ENCODE results near the gene TMTC1. TPM values are rescaled to one million over a fixed set of nuclear protein-coding genes. Genes with fewer than 3 reads are reported as not detected.

The TMTC1 gene
- total RNA-seq (2014; rRNA removed; shearing (Covaris generic)), result 3.2 and 3.9 TPM in 2 replicates

GRCh38 chr12:29783773-29784666, at the start of gene TMTC1:
Gene TMTC1 (minus strand): TSS chr12:29783942. CDS start chr12:29783751, 191 bp downstream.

GRCh38 chr12:29497588-29497987, 286.2 kb downstream of the TMTC1 start, which contains the start of gene OVCH1:
Gene OVCH1 (minus strand): TSS chr12:29497686. CDS start chr12:29497686, 0 bp downstream.

